ENCODE measurements around the gene WDR12.
"Not testable (repeated sequence)": the region's sequence is repeated elsewhere in the genome, so short reads cannot be mapped to it uniquely, and the experiment has no call there.

The WDR12 gene

DNA sequence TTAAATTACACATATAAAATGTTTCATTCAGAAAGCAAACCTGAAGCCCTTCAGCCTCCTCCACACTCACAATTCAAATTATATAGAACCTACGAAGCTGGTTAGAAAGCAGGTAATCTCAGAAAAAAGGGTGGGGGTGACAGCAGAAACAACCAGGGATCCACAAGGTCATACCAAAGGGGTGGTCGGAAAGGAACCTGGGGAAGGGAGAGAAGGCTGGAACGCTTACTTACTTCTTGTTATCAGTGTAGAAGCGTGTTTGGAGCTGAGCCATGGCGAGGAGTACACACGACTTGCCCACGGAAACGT, 316 bp downstream of the WDR12 start:
- Histone ChIP-seq H3K9me3 (ENCODE audit: severe bottlenecking) (no peaks in the 10 kb centered on the region), H3K4me3 (ENCODE audit: severe bottlenecking) (peak overlapping the region; percentile 69), H3K27ac (ENCODE audit: poor library complexity, severe bottlenecking) (peak overlapping the region; percentile 78), H3K27me3 (ENCODE audit: insufficient read depth, poor library complexity, severe bottlenecking) (no peaks in the 10 kb centered on the region), H3K36me3 (ENCODE audit: low read depth) (peaks cover 19% of the 10 kb centered on the region), H3K4me1 (ENCODE audit: insufficient read depth, poor library complexity, severe bottlenecking) (peaks cover 19% of the 10 kb centered on the region)
- TF ChIP-seq CTCF (IDR thresholded peaks at IDR 0.05; ENCODE audit: poor library complexity, severe bottlenecking): no peak
- DNase-seq (ENCODE audit: low spot score): no peak
- no peak for ATAC-seq (ENCODE audit: low read depth)

- no peak for ATAC-seq (ENCODE audit: low read depth)
- H3K9me3 ChIP-seq (ENCODE audit: severe bottlenecking): no peaks in the 10 kb centered on the region
- no peak for DNase-seq (ENCODE audit: low spot score)
- peak overlapping the region; percentile 78 for H3K27ac ChIP-seq (ENCODE audit: poor library complexity, severe bottlenecking)
- TF ChIP-seq CTCF (IDR thresholded peaks at IDR 0.05; ENCODE audit: poor library complexity, severe bottlenecking): no peak
- peaks cover 23% of the 10 kb centered on the region for H3K36me3 ChIP-seq (ENCODE audit: low read depth)
- H3K4me1 ChIP-seq (ENCODE audit: insufficient read depth, poor library complexity, severe bottlenecking): peaks cover 19% of the 10 kb centered on the region
- peak overlapping the region; percentile 69 for H3K4me3 ChIP-seq (ENCODE audit: severe bottlenecking)
- no peaks in the 10 kb centered on the region for H3K27me3 ChIP-seq (ENCODE audit: insufficient read depth, poor library complexity, severe bottlenecking)
These were observed 775 bp downstream of the WDR12 start for GRCh38 chr2:202910698-202911097.

GRCh38 chr2:202910250-202910649, 1.2 kb downstream of the WDR12 start:
- not testable (repeated sequence) for ATAC-seq (ENCODE audit: low read depth); DNase-seq (ENCODE audit: low spot score); H3K9me3 ChIP-seq (ENCODE audit: severe bottlenecking); H3K27me3 ChIP-seq (ENCODE audit: insufficient read depth, poor library complexity, severe bottlenecking); H3K27ac ChIP-seq (ENCODE audit: poor library complexity, severe bottlenecking)
- H3K4me3 ChIP-seq (ENCODE audit: severe bottlenecking): peak overlapping the region; percentile 69
- H3K4me1 ChIP-seq (ENCODE audit: insufficient read depth, poor library complexity, severe bottlenecking): peaks cover 19% of the 10 kb centered on the region
- peaks cover 28% of the 10 kb centered on the region for H3K36me3 ChIP-seq (ENCODE audit: low read depth)

- Histone ChIP-seq H3K4me3 (ENCODE audit: severe bottlenecking) (no peak overlapping the region), H3K4me1 (ENCODE audit: insufficient read depth, poor library complexity, severe bottlenecking) (peaks cover 19% of the 10 kb centered on the region), H3K9me3 (ENCODE audit: severe bottlenecking) (no peaks in the 10 kb centered on the region), H3K36me3 (ENCODE audit: low read depth) (peaks cover 33% of the 10 kb centered on the region), H3K27me3 (ENCODE audit: insufficient read depth, poor library complexity, severe bottlenecking) (no peaks in the 10 kb centered on the region), H3K27ac (ENCODE audit: poor library complexity, severe bottlenecking) (no peak overlapping the region)
- DNase-seq (ENCODE audit: low spot score): no peak
- no peak for ATAC-seq (ENCODE audit: low read depth)
- TF ChIP-seq CTCF (IDR thresholded peaks at IDR 0.05; ENCODE audit: poor library complexity, severe bottlenecking): no peak
These were observed 1.9 kb downstream of the WDR12 start for GRCh38 chr2:202909394-202910192.

- peaks cover 40% of the 10 kb centered on the region for H3K36me3 ChIP-seq (ENCODE audit: low read depth)
- no peak for ATAC-seq (ENCODE audit: low read depth)
- TF ChIP-seq CTCF (IDR thresholded peaks at IDR 0.05; ENCODE audit: poor library complexity, severe bottlenecking): no peak
These were observed 3.3 kb downstream of the WDR12 start for GRCh38 chr2:202908186-202908585.

DNA sequence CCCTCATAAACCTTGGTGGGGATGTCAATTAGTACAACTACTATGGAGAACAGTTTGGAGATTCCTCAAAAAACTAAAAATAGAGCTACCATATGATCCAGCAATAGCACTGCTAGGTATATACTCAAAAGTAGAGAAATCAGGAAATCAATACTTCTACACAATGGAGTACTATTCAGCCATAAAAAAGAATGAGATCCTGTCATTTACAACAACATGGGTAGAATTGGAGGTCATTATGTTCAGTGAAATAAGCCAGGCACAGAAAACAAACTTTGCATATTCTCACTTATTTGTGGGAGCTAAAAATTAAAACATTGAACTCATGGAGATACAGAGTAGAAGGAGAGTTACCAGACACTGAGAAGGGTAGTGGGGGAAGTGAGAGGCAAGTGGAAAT, 6.0 kb downstream of the WDR12 start:
- not testable (repeated sequence) for H3K9me3 ChIP-seq (ENCODE audit: severe bottlenecking); DNase-seq (ENCODE audit: low spot score); H3K27me3 ChIP-seq (ENCODE audit: insufficient read depth, poor library complexity, severe bottlenecking); H3K27ac ChIP-seq (ENCODE audit: poor library complexity, severe bottlenecking); ATAC-seq (ENCODE audit: low read depth); H3K4me3 ChIP-seq (ENCODE audit: severe bottlenecking)
- peaks cover 53% of the 10 kb centered on the region for H3K36me3 ChIP-seq (ENCODE audit: low read depth)
- peaks cover 17% of the 10 kb centered on the region for H3K4me1 ChIP-seq (ENCODE audit: insufficient read depth, poor library complexity, severe bottlenecking)

More at GRCh38 chr2:202908186-202908585, 3.3 kb downstream of the WDR12 start:
- no peak for DNase-seq (ENCODE audit: low spot score)
- Histone ChIP-seq H3K4me3 (ENCODE audit: severe bottlenecking) (no peak overlapping the region), H3K4me1 (ENCODE audit: insufficient read depth, poor library complexity, severe bottlenecking) (peaks cover 19% of the 10 kb centered on the region), H3K9me3 (ENCODE audit: severe bottlenecking) (no peaks in the 10 kb centered on the region), H3K27ac (ENCODE audit: poor library complexity, severe bottlenecking) (no peak overlapping the region), H3K27me3 (ENCODE audit: insufficient read depth, poor library complexity, severe bottlenecking) (no peaks in the 10 kb centered on the region)

Measured in RWPE2 (cell line).